GM23338 (cell line): ENCODE data around the gene LUZP2. TPM values are rescaled to one million over a fixed set of nuclear protein-coding genes. Genes with fewer than 3 reads are reported as not detected.

Source experiments
- ATAC-seq: fragments of 200-7000 bp; cut with Tn5 transposase; 3 replicates; pipeline ENCODE4 v1.9.1; 2020
- DNase-seq: peaks from one replicate; pipeline ENCODE4 v3.0.0-alpha.2; 2015; ENCODE audit warnings: low spot score
- H2AFZ ChIP-seq: fragments of 200-600 bp; sonication (generic); 2 replicates; pipeline ENCODE4 v1.8.0; 2016; ENCODE audit warnings: antibody characterized with exemption, mild to moderate bottlenecking, moderate library complexity
- H3F3A ChIP-seq: fragments of 200-600 bp; sonication (generic); replicated peaks from 2 replicates; pipeline ENCODE4 v1.8.0; 2017; ENCODE audit warnings: antibody characterized with exemption, mixed run types, low read depth
- H3K27ac ChIP-seq: fragments of 200-600 bp; sonication (generic); 2 replicates; pipeline ENCODE4 v1.6.1; 2016; ENCODE audit warnings: low read depth
- H3K27me3 ChIP-seq: fragments of 200-600 bp; sonication (generic); 2 replicates; pipeline ENCODE4 v1.8.0; 2016; ENCODE audit warnings: mild to moderate bottlenecking, mixed run types, moderate library complexity; ENCODE audit not compliant: insufficient read depth
- H3K36me3 ChIP-seq: fragments of 200-600 bp; sonication (generic); 2 replicates; pipeline ENCODE4 v1.8.0; 2016; ENCODE audit warnings: mild to moderate bottlenecking; ENCODE audit not compliant: insufficient read depth
- H3K4me1 ChIP-seq: fragments of 200-600 bp; sonication (generic); 2 replicates; pipeline ENCODE4 v1.8.0; 2016; ENCODE audit warnings: mild to moderate bottlenecking, moderate library complexity; ENCODE audit not compliant: insufficient read depth
- H3K4me2 ChIP-seq: fragments of 200-600 bp; sonication (generic); 2 replicates; pipeline ENCODE4 v1.7.1; 2017; ENCODE audit warnings: mixed run types
- H3K4me3 ChIP-seq: fragments of 200-600 bp; sonication (generic); 2 replicates; pipeline ENCODE4 v1.6.1; 2016; ENCODE audit warnings: mixed run types
- H3K79me2 ChIP-seq: fragments of 200-600 bp; sonication (generic); replicated peaks from 2 replicates; pipeline ENCODE4 v1.8.0; 2017; ENCODE audit warnings: mild to moderate bottlenecking; ENCODE audit not compliant: insufficient read depth
- H3K9me2 ChIP-seq: fragments of 200-600 bp; sonication (generic); 2 replicates; pipeline ENCODE4 v1.8.0; 2017; ENCODE audit not compliant: insufficient read depth
- H4K20me1 ChIP-seq: fragments of 200-600 bp; sonication (generic); replicated peaks from 2 replicates; pipeline ENCODE4 v1.8.0; 2017; ENCODE audit warnings: mild to moderate bottlenecking; ENCODE audit not compliant: insufficient read depth
- H3K27ac Mint-ChIP-seq: 2 replicates; pipeline ENCODE4 v1.8.0; 2020; ENCODE audit warnings: inconsistent platforms, mild to moderate bottlenecking, moderate library complexity, mixed read lengths
- H3K27me3 Mint-ChIP-seq: 3 replicates; pipeline ENCODE4 v1.8.0; 2022; ENCODE audit warnings: low read depth, mild to moderate bottlenecking, moderate library complexity, mixed read lengths, inconsistent platforms; ENCODE audit not compliant: insufficient read depth, poor library complexity
- H3K36me3 Mint-ChIP-seq: 3 replicates; pipeline ENCODE4 v1.8.0; 2021; ENCODE audit warnings: low read depth, mild to moderate bottlenecking, inconsistent platforms, moderate library complexity, mixed read lengths
- H3K4me1 Mint-ChIP-seq: 3 replicates; pipeline ENCODE4 v1.8.0; 2020; ENCODE audit warnings: mild to moderate bottlenecking, inconsistent platforms, mixed read lengths
- H3K4me3 Mint-ChIP-seq: 3 replicates; pipeline ENCODE4 v1.8.0; 2021; ENCODE audit warnings: moderate library complexity, mild to moderate bottlenecking, inconsistent platforms, mixed read lengths
- H3K9me3 Mint-ChIP-seq: 3 replicates; pipeline ENCODE4 v1.8.0; 2020; ENCODE audit warnings: moderate library complexity, mild to moderate bottlenecking, inconsistent platforms, mixed read lengths
- CREB1 ChIP-seq: fragments of 250-450 bp; sonication (Bioruptor Pico); IDR thresholded peaks from 2 replicates; pipeline ENCODE4 v1.5.0; 2020; ENCODE audit warnings: low read depth, mild to moderate bottlenecking, moderate library complexity
- EZH2 ChIP-seq: fragments of 200-600 bp; sonication (generic); IDR thresholded peaks from one replicate; pipeline ENCODE4 v1.8.0; 2017; ENCODE audit warnings: antibody characterized with exemption, mild to moderate bottlenecking, low read depth; ENCODE audit not compliant: unreplicated experiment
- EZH2phosphoT487 ChIP-seq: fragments of 200-600 bp; sonication (generic); IDR thresholded peaks from one replicate; pipeline ENCODE4 v1.8.1; 2018; ENCODE audit warnings: antibody characterized with exemption; ENCODE audit not compliant: unreplicated experiment
- NANOG ChIP-seq: IDR thresholded peaks from 2 replicates; pipeline ENCODE4 v1.6.1; 2016; ENCODE audit warnings: antibody characterized with exemption, borderline replicate concordance
- POLR2AphosphoS5 ChIP-seq: IDR thresholded peaks from 2 replicates; pipeline ENCODE4 v1.6.1; 2016; ENCODE audit warnings: antibody characterized with exemption, low read depth
- REST ChIP-seq: IDR thresholded peaks from one replicate; pipeline ENCODE4 v1.6.1; 2018; ENCODE audit warnings: antibody characterized with exemption; ENCODE audit not compliant: unreplicated experiment
- STAT1 ChIP-seq: IDR thresholded peaks from one replicate; pipeline ENCODE4 v1.6.1; 2016; ENCODE audit warnings: antibody characterized with exemption; ENCODE audit not compliant: unreplicated experiment
- ZNF331 ChIP-seq: fragments of 250-450 bp; sonication (Bioruptor Pico); IDR thresholded peaks from 2 replicates; pipeline ENCODE4 v1.5.0; 2020; ENCODE audit warnings: low read depth, mild to moderate bottlenecking, moderate library complexity
- ZNF462 ChIP-seq: fragments of 250-450 bp; sonication (Bioruptor Pico); IDR thresholded peaks from 2 replicates; pipeline ENCODE4 v1.5.0; 2020; ENCODE audit warnings: mild to moderate bottlenecking, moderate library complexity
- polyA plus RNA-seq: library from polyadenylated mRNA; unstranded; fragments of >200 nt; fragmentation: Nextera tagmentation; extraction: Ambion mirVana; gene quantifications from 2 replicates; pipeline ENCODE4 v1.2.1, GENCODE V29; 2016
- total RNA-seq: library from RNA; depleted of rRNA; stranded (reverse); fragments of >200 nt; shearing (Covaris generic); gene quantifications from 2 replicates; pipeline ENCODE4 v1.2.3, GENCODE V29; 2014

LUZP2 gene
- total and polyA plus RNA-seq, 2 experiments from 2014 or later = 2.0 to 9.2 TPM

- H3F3A ChIP-seq = no peaks in the 10 kb centered on the region
Observed at GRCh38 chr11:24932110-24933000, 435.5 kb downstream of the LUZP2 start.

GRCh38 chr11:24934733-24935439 is 438.0 kb downstream of the LUZP2 start:
- Mint-ChIP-seq H3K27me3 (peaks cover 3% of the 10 kb centered on the region), H3K4me3 (no peak overlapping the region), H3K27ac (0 out of 2 replicates have a peak overlapping the region, but pooled peaks have one; percentile 59), H3K36me3 (peaks cover 5% of the 10 kb centered on the region; the same call in 2 of the 3 replicates), H3K9me3 (peaks cover 11% of the 10 kb centered on the region; the same call in 1 of the 3 replicates), H3K4me1 (peaks cover 4% of the 10 kb centered on the region; the same call in 2 of the 3 replicates)
- H4K20me1 ChIP-seq = no peaks in the 10 kb centered on the region
- H2AFZ ChIP-seq = peak overlapping the region; percentile 3; the same call in 1 of the 2 replicates
- H3K27ac ChIP-seq = no peak overlapping the region
- no peak overlapping the region for H3K4me2 ChIP-seq
- no peaks in the 10 kb centered on the region for H3K27me3 ChIP-seq
- H3K36me3 ChIP-seq = no peaks in the 10 kb centered on the region
- 0 out of 2 replicates have a peak, but pooled peaks cover 6% of the 10 kb centered on the region for H3K4me1 ChIP-seq
- H3F3A ChIP-seq = no peaks in the 10 kb centered on the region
- no peak overlapping the region for H3K4me3 ChIP-seq
- H3K79me2 ChIP-seq = no peaks in the 10 kb centered on the region
- DNase-seq (no peak), ATAC-seq (no peak)
- no peaks in the 10 kb centered on the region for H3K9me2 ChIP-seq
- TF ChIP-seq NANOG (no peak), REST (no peak), ZNF331 (CRISPR knock-in tag) (no peak), POLR2AphosphoS5 (no peak), EZH2 (no peak), CREB1 (CRISPR knock-in tag) (no peak), ZNF462 (no peak), STAT1 (no peak), EZH2phosphoT487 (no peak)

More at GRCh38 chr11:24932110-24933000, 435.5 kb downstream of the LUZP2 start:
- H3K4me3 Mint-ChIP-seq = no peak overlapping the region
- 0 out of 2 replicates have a peak, but pooled peaks cover 6% of the 10 kb centered on the region for H3K4me1 ChIP-seq
- no peak overlapping the region for H2AFZ ChIP-seq
- H3K27ac ChIP-seq = no peak overlapping the region
- H3K4me2 ChIP-seq = no peak overlapping the region
- no peaks in the 10 kb centered on the region for H3K27me3 ChIP-seq
- no peaks in the 10 kb centered on the region; the same call in 1 of the 2 replicates for H3K9me2 ChIP-seq
- H3K27me3 Mint-ChIP-seq = peaks cover 3% of the 10 kb centered on the region
- H3K36me3 ChIP-seq = no peaks in the 10 kb centered on the region
- DNase-seq (no peak), ATAC-seq (no peak)
- H3K79me2 ChIP-seq = no peaks in the 10 kb centered on the region
- TF ChIP-seq STAT1 = no peak
- no peak overlapping the region for H3K27ac Mint-ChIP-seq
- H3K36me3 Mint-ChIP-seq = peaks cover 5% of the 10 kb centered on the region; the same call in 2 of the 3 replicates
- no peaks in the 10 kb centered on the region for H4K20me1 ChIP-seq
- peaks cover 11% of the 10 kb centered on the region; the same call in 2 of the 3 replicates for H3K9me3 Mint-ChIP-seq
- no peak overlapping the region for H3K4me3 ChIP-seq
- H3K4me1 Mint-ChIP-seq = peaks cover 4% of the 10 kb centered on the region; the same call in 2 of the 3 replicates
